ENCODE measurements around the gene DBP.
A peak's percentile ranks its signal among the peaks of the same experiment; 100 is the strongest.

Gene DBP

DNA sequence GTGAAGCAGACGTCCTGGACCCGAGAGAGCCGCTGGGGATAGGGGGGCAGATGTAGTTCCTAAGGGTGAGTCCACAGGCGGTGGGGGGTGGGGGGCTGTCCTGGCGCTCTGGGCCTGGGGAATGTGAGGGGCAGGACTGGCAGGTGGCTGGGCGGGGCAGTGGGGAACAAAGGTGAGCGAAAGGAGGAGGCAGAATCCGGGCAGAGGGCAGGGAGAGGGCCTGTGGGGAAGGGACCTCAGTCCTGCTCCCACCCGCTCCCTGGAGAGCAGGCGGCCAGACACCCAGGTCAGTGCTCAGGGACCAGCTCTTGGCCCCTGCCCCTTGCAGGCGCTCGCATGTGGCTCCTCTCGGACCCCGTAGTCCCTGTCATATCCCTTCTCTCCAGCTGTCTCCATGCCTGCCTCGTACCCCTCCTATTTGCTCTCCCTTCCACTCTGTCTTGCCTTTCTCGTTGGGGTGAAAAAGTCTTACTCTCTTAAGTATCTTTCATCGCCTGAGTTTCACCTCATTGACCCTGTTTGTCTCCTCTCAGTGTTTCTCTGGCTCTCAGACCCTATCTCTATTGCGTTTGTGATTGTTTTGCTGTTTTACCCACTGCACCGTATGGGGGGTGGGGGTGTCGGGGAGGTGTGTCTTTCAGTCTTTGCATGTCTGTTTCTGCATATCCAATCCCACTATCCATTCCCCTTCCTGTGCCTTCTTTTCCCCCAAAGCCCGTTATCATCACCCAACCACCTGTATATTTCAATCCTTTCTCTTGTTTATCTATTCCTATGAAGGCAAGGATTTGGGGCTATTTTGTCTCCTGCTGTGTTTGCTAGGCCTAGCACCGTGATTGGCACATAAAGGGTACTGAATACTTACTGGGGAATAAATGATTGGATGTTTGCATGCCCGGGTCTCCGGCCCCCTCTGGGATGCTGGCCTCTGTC, 12.1 kb downstream of the DBP start:
- peak in 1 of 2 experiments; percentile 48 for DNase-seq

DNA sequence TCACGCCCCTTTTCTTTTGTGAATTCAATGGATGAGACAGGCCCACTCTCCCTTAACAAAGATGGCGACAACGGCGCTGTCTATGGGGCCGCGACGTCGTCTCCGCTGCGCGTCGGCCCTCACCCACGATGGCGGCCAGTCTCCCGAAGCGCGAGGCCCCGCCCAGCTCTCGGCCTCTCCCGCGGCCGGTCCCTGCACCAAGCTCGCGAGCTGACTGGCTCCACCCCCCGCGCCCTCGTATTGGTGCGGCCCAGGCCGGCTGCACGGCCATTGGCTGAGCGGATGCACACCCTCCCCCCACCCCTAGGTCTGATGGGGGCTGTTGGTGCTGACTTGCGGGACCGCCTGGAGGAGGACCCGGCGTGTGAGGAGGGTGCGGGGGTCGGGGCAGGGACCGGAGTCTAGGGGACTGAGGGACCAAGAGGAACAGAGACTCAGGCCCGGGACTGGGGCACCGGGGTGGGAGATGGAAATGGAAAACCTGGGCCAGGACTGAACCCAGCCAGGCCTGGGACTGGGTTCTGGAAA, 13.0 kb downstream of the DBP start:
- peak; percentile 94 to 99 for DNase-seq

DNA sequence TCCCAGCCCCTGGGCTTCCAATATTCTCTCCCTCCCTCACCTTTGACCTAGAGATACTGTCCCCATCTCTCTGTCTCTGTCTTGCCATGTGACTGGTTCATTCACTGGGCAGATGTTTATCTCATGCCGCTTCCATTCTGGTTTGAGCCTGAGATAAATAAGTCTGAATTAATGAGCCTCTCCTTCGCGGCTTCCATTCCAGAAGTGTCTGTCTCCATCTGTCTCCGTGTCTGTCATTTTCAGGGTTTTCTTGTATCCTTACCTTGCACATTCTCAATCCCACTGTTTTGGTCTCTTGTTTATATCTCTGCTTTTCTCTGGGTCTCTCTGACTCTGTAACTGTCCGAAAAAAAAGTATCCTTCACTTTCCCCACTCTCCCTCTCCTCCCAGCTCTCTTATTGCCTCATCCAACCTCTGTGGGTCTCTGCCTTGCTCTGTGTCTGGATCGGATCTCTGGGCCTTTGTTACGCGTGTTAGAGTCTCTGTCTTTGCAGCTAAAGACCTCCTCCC, 13.6 kb downstream of the DBP start:
- DNase-seq: no peak

DNA sequence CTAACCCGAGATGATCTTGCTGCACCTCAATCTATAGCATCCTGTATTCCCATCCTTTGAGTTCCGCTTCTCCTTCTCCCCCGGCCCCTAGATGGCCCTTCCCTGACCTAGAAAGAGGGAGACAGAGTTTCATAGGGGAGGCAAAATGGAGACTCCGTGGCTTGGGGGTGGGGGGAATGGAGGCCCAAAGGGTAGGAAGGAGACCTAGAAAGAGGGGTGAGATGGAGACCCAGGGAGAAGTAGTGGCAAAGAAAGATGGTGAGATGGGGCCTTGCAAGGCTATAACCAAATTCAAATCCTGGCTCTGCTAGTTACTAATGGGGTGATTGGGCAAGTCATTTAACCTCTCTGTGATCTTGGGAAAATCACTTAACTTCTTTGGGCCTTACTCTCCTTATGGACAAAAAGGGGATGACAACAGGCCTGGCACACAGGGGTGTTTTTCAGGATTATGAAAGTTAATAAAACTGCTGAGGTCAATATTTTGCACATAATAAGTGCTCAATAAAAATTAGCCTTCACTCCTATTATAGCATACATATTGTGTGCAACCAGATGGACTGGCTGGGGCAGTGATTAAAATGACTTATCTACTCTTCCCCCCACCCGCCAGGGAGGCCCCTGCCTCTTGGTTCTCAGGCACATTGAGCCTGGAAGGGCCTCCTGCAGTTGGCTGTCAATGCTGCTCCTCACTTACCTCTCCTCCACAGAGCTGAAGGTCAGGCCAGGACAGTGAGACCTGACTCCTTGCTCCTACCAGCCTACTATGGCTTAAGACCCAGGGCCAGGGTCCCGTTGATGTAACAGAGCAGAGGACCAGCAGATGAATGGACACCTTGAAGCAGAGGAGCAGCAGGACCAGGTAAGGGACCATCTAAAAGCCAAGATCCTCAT, 17.2 kb downstream of the DBP start:
- DNase-seq: no peak

DNA sequence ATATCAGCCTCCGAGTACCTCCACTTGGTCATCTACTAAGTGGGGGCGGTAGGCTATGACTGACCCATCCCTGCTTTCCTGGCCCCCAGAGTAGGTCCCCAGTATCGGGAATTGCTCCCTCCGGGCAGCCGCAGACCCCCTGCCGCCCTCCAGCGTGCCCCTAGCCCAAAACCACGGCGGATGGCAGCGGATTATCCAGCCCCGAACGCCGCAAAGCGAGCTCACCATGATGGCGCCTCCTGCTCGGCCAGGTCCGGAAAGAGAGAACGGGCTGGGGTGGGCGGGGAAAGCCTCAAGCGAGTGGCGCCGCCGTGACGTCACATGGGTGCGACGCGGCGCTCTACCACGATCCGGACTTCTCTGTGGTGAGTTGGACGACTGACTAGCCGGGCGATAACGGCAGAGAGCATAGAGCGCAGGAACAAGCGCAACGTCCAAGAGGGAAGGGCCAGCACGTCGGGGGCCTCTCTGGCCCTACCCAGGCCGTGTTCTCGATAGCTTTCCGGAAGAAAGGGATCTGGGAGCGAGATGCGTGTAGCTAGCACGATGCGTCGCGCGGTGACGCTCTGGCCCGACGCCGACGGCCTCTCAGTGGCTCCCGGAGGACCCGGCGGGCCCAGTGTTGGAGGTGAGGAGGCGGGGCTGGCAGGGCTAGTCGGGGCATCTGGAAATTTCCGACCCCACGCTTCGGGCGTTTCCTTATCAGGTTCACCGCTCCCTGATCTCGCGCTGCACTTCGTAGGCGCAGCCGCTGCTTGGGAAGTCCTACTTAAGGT, 18.1 kb downstream of the DBP start, which contains the start of the genes RPL18 and SPHK2:
Gene RPL18, minus strand, starts transcription at position 263 of the 776 bp plus-strand sequence. Its CDS starts 35 bp downstream, at position 228.
Gene SPHK2, plus strand, starts transcription at position 591 of the 776 bp plus-strand sequence. CDS start 1,009 bp downstream, outside the sequence.
- peak; percentile 98 to 99 for DNase-seq

DNA sequence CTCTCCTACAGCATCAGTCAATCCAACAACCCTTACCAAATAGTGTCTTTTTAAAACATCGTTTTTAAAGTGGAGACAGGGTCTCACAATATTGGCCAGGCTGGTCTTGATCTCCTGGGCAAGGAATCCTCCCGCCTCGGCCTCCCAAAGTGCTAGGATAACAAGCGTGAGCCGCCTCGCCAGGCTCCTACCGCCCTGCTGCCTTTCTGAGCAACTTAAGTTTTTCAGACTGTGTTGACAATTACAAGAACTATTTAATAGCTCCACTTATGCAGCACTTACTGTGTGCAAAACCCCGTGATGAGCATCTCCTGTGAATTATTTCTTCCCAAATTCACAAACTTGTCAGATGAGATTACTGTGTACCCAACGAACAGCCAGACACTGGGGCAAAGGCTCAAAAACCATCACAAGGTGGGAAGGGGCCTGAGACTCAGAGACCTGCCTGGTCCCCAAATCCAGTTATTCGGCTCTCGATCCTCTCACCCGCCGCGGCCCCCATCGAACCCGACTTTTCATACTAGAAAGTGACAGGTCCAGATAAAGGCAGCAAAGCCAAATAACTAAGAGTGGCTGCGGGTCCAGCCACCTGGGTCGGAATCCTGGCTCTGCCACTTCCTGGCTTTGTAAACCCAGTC, 18.8 kb downstream of the DBP start:
- no peak for DNase-seq

DNA sequence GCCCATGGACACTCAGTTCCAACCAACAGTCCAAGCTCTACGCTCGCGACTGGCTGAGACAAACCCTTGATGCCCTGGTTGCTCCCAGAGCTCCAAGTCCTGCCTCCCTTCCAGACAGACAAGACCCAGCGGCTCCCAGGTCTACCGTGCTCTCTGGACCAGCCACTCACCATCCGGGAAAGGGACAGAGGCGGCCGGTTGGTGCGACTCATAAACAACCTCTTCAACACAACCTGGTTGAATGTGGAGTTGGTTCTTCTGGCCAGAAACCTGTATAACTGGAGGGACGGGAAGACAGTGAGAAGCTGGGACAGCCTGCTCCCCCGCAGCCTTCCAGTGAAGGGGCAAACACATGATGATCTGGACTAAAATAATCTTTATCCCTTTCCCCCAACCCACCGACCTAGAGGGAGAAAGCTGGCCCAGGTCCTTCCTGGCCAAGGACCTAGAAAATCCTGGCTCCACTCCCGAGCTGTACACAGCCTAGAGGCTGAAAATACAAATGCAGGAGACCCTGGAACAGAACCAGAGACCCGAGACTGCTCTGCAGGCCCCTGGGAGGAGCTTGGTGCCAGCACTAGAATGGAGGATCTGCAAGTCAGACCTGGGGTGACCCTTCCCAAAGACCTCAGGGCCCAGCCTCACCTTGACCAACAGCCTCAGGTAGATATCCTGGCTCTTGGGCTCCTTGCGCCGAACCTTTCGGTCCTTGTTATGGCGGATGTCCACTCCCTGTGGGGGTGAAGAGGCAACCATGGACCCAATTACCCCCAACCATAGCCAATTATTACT, 19.8 kb downstream of the DBP start:
- no peak for DNase-seq

DNA sequence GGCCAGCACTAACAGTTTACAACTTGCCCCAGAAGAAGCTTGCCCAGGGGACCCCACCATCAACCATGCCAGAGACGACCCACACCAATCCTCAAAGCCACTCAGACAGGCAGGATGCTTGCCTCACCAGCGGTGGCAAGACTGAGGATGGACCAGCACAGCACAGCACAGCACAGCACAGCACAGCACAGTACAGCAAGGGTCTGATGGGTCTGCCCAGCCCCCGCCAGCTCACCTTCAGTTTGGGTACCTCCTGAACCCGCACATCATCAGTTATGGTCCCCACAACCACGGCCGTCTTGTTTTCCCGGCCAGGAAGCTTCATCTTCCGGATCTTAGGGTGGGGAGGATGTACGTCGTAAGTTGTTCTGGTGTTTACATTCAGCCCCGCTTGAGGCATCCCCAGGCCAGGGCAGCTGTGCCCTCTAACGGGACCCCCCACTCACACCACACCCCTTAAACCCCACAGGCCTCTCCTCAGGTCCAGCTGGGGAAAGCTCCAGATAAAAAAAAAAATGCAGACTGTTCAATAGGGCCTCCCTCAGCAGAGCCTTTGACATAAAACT, 20.6 kb downstream of the DBP start:
- no peak for DNase-seq

DNA sequence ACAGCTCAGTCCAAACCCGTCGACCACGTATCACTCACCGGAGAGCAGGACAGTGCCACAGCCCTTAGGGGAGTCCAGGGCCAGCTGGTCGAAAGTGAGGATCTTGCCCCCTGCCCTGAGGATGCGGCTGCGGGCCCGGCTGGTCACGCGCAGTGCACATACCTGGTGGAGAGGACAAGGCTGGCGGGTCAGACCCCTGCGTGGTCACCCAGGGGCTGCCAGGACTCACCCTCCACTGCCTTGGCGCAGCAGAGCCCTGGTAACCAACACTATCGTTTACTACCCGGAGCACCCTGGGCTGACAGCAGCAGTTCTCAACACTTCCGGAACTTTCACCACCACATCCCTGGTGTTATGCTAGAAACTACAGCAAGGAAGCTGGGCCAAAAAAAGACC, 21.1 kb downstream of the DBP start:
- DNase-seq: no peak

DNA sequence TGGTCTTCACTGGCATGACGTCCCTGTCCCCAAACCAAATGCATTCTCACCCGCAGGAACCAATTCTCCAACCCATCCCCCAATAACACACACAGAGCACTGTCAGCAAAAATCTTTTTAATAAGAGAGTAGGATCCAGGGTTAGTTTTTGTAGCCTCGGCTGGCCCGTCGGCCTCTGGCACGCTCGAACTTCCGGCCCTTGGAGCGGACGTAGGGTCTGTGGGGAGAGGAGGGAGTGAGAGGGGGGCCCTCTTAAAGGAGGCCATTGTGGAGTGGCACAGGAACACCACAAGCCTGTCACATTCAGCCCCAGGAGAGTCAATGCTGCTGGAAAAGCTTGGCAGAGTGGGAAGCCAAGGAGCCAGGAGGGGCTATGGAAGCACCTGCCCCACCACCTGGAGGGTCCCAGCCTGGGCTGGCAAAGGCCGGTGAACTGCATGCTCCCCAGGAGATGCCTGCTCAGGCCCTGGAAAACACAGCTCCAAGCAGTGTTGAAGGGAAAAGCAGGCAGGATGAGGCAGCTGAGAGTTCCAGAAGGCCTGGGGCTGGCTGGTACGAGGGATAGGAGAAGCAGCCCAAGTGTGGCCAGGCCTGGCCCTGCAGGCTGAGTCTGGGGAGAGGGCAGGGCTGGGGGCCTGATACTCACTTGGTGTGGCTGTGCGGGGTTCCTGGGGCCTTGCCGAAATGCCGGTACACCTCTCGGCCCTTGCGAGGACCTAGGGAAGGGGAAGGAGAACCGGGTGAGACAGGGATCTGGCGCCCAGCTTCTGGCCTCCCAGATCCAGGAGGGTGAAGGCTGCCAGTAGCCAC, 21.7 kb downstream of the DBP start:
- no peak for DNase-seq

DNA sequence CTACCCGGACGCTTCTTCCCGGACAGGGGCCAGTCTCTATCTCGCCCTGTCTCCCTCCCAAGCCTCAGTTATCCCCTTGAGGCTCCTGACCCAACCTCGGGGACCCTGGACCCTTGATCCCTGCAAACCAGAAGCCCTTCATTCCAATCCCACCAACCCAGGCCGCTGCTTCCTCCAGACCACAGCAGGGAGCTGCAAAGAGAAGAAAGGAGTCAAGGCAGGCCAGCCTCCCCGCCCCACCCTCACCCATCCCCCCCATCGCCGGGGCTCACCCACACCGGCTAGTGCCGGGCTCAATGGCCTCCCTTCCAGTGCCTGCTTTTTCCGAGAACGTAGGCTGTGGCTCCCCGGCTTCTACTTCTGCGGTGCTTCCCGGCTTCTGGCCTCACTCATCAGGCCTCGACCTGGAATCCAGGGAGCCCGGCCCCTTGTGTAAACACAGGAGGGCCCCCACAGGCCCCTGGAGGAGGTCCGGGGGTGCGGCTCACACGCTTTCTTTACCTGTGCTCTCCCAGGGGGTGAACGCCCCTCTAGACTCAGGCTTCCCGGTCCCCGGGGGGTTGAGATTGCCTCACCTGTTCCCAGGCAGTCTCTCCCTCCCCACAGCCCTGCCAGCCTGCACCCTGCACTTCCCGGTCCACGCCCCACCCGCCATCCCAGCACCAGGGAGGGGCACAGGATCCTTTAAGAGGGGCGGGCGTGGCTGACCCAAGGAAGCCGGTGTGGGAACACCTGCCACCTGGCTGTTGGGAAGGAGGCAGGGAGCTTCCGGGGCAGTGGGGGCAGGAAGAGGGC, 22.5 kb downstream of the DBP start, which contains the start of gene FAM83E:
Gene FAM83E, minus strand, starts transcription at position 641 of the 795 bp plus-strand sequence. CDS start 1,704 bp downstream, outside the sequence.
- peak; percentile 34 to 50 for DNase-seq

DNA sequence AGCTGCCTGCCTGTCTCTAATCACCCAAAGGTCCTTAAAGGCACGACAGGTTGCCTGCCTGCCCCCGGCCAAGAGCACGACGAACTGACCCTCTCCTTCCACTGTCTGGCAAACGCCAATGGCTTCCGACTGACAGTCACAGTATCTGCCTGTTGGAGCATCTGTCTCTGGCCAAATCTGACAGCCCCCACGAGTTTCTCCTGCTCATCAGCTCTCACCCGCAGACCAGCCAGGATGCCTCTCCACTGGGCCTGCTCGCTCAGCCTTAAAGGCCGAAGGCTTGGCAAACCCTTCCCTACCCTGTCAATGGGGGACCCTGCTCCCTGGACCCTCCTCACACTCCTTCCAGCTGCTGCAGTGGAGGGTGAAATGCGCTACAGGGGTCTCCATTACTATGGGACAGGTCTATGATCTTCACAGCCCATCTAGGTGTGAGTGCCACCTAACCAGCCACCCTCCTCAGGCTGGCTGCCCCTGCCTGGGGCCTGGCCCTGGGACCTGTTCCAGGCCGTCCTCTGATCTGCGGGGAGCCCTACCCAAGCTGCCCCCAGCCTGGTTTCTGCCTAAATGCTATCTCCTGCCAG, 23.2 kb downstream of the DBP start:
- no peak for DNase-seq

DNA sequence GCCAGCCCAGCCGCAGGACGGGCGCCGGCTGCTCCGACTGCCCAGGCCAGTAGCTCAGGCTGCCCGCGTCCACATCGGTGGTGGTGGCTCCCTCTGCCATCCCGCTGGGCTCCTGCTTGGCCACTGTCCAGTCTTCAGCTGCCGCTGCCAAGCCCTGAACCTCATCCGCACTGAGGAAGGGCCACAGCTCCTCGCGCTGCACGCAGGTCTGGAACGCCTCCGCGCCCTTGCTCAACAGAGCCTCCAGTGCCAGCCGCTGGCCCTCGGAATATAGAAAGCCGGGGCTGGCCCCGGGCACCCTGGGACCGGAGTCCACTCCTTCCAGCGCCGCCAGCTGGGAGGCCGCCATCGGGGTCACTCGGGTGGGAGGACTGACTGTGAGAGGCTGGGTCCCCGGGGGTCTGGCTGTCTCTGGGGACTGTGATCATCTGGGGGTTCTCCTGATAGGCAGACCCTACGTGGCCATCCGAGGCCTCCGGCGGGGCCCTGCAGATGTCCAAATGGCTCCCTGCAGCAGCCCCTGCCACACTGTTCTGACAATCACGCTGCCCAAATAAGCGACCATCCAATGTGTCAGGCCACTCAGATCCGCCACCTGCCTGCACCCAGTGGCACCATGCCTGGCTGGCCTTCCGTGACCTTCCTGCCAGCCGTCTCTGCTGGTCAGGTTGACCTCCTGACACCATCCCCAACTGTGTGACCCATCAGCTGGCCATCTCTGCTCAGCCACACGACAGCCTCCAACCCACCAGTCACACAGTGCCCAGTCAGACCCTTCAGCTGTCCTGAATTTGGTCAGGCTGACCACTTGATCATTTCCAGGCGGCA, 23.9 kb downstream of the DBP start:
- DNase-seq: no peak

DNA sequence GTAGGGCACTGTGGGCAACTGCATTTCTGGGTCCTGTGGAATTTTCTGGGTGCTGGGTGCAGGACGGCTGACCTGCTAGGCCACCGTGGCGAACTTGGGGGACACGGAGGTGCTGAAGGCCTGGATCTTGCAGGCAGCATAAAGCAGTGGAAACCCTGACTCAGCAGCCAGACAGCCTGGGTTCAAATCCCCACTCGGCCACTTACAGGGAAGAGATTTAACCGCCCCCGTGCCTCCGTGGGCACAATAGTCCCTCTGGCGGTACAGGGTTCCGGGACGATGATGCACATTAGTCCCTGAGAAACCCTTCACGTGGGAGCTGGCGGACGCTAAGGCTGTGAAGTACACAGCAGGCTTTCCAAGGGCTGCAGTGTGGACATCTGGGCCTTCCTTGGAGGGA, 25.3 kb downstream of the DBP start:
- no peak for DNase-seq

DNA sequence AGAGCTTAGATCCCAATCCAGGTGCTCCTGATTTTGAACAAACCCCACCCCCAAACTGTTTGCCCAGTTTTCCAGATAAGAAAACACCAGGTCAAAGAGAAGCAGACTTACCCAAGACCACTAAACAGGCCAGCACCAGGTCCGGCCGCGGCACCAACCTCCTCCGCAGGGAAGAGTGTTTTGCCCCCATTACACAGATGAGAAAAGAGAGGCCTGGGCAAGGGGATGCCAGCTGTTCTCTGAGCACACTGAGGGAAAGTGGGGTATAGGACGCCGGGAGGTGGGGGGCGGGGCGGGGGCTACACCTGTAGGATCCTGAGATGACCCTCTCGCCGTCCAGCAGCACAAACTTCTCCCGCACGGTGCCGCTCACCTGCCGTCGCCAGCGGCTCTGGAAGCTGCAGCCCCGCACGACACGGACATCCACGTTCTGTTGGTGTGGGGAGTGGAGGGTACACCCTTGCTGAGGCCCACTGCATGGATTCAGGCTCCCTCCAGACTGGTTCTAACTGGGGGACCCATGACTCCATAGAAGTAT, 27.5 kb downstream of the DBP start:
- no peak for DNase-seq

DNA sequence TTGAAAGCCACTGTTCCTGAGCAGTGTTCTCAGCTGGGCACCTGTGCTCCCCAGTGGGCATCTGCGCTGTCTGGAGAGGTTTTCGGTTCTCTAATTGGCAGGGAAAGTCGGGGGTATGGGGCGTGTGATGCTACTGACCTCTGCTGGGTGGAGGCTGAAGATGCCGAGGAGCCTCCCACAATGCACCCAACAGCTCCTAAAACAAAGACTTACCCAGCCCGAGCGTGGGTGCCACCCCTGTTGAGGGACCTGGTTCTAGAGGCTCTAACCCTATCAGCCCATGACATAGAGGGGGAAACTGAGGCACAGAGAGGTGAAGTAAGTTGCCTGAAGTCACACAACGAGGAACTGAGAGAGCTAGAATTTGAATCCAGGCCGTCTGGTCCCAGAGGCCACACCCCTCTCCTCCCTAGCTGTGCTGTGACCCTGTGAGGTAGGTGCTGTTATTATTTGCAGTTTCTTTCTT, 28.3 kb downstream of the DBP start:
- peak; percentile 71 to 80 for DNase-seq

DNA sequence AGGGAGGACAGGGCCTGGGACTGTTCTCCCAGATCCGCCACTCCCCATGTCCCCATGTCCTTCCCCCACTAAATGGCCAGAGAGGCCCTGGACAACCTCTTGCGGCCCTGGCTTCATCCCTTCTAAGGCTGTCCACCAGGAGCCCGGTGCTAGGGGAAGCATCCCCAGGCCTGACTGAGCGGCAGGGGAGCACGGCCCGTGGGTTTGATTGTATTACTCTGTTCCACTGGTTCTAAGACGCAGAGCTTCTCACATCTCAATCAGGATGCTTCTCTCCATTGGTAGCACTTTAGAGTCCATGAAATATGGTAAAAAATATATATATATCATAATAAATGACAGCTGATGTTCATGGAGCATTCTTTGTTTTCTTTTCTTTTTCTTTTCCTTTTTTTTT, 29.8 kb downstream of the DBP start:
- DNase-seq: no peak
